Astrocyte (in vitro differentiated cells and primary cell): Measurements from ENCODE around the gene MESD.

Experiments
- CTCF ChIP-seq: IDR thresholded peaks from 2 replicates; pipeline ENCODE4 v1.5.1; 2011; ENCODE audit warnings: low read depth, mild to moderate bottlenecking, inconsistent platforms, low read length, moderate library complexity; ENCODE audit not compliant: insufficient read depth
- EZH2 ChIP-seq: IDR thresholded peaks from 2 replicates; pipeline ENCODE4 v1.6.1; 2012; ENCODE audit warnings: mild to moderate bottlenecking, low read length, inconsistent platforms; ENCODE audit not compliant: insufficient read depth

GRCh38 chr15:80929225-80929624 is 60.4 kb downstream of the MESD start:
- TF ChIP-seq CTCF = no peak
- TF ChIP-seq EZH2 = no peak
